GM12878 (cell line): ENCODE results near the gene FAM193B.

Experiments
- CTCF ChIP-seq, 3 experiments: IDR thresholded peaks in 2 of 3; conservative IDR thresholded peaks in 1 of 3; 2 replicates each; pipeline ENCODE4 v1.5.1; 2011; ENCODE audit warnings: low read depth in 3 of 3, low read length in 3 of 3, mild to moderate bottlenecking in 3 of 3, control low read depth in 2 of 3, moderate library complexity in 2 of 3, inconsistent platforms in 1 of 3, mixed read lengths in 1 of 3; ENCODE audit not compliant: control insufficient read depth in 2 of 3, insufficient read depth in 1 of 3; ENCODE audit errors: extremely low read depth in 1 of 3
- EP300 ChIP-seq, 2 experiments: fragments of 150-350 bp in 1 of 2; IDR thresholded peaks; 2 replicates each; pipeline ENCODE4 v1.6.1; 2011 to 2012; ENCODE audit warnings: low read depth in 2 of 2, low read length in 2 of 2, borderline replicate concordance in 1 of 2, improper control_type of control experiment in 1 of 2, inconsistent platforms in 1 of 2; ENCODE audit not compliant: control insufficient read depth in 1 of 2
- FOXK2 ChIP-seq: fragments of 450-650 bp; IDR thresholded peaks from 2 replicates; pipeline ENCODE4 v1.6.1; 2017; ENCODE audit warnings: mild to moderate bottlenecking, moderate library complexity
- MAX ChIP-seq: IDR thresholded peaks from 2 replicates; pipeline ENCODE4 v1.6.1; 2012; ENCODE audit warnings: low read depth, low read length, improper control_type of control experiment
- MXI1 ChIP-seq: fragments of 150-350 bp; IDR thresholded peaks from 2 replicates; pipeline ENCODE4 v1.6.1; 2011; ENCODE audit warnings: low read depth, mild to moderate bottlenecking, inconsistent platforms, low read length, improper control_type of control experiment
- NRF1 ChIP-seq: conservative IDR thresholded peaks from 2 replicates; pipeline ENCODE4 v1.6.1; 2011; ENCODE audit warnings: mild to moderate bottlenecking, low read depth, low read length, improper control_type of control experiment
- POLR2A ChIP-seq: IDR thresholded peaks from 2 replicates; pipeline ENCODE4 v1.6.1; 2011; ENCODE audit warnings: low read depth, mild to moderate bottlenecking, low read length
- USF1 ChIP-seq: IDR thresholded peaks from 2 replicates; pipeline ENCODE4 v1.6.1; 2011; ENCODE audit warnings: borderline replicate concordance, low read depth, mild to moderate bottlenecking, moderate library complexity, mixed read lengths, low read length; ENCODE audit not compliant: insufficient read depth; ENCODE audit errors: extremely low read length
- USF2 ChIP-seq: IDR thresholded peaks from 2 replicates; pipeline ENCODE4 v1.6.1; 2011; ENCODE audit warnings: low read depth, low read length, improper control_type of control experiment, borderline replicate concordance

GRCh38 chr5:177511796-177512675, 42.3 kb downstream of the FAM193B start:
- TF ChIP-seq MXI1 (no peak), FOXK2 (no peak), USF1 (no peak), USF2 (no peak), POLR2A (no peak), NRF1 (no peak), EP300 (IDR thresholded peaks at IDR 0.05; ENCODE audit: borderline replicate concordance in 1 of 2, control insufficient read depth in 1 of 2, low read depth in 2 of 2, low read length in 2 of 2) (no peak), CTCF (IDR thresholded peaks at IDR 0.05 in 2 of 3, conservative IDR thresholded peaks at IDR 0.05 in 1 of 3; ENCODE audit: control insufficient read depth in 2 of 3, extremely low read depth in 1 of 3, insufficient read depth in 1 of 3, low read depth in 3 of 3, low read length in 3 of 3) (no peak), MAX (no peak)
